Limb (tissue), 2 donors: Measurements from ENCODE around the gene MAGEA11.
"Not testable (repeated sequence)": the region's sequence is repeated elsewhere in the genome, so short reads cannot be mapped to it uniquely, and the experiment has no call there.

Source experiments
- DNase-seq, 2 donors: peaks; one replicate each; pipeline ENCODE4 v3.0.0-alpha.2; 2016; ENCODE audit errors: extremely low spot score in 2 of 2

MAGEA11 gene, protein sequence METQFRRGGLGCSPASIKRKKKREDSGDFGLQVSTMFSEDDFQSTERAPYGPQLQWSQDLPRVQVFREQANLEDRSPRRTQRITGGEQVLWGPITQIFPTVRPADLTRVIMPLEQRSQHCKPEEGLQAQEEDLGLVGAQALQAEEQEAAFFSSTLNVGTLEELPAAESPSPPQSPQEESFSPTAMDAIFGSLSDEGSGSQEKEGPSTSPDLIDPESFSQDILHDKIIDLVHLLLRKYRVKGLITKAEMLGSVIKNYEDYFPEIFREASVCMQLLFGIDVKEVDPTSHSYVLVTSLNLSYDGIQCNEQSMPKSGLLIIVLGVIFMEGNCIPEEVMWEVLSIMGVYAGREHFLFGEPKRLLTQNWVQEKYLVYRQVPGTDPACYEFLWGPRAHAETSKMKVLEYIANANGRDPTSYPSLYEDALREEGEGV

DNA sequence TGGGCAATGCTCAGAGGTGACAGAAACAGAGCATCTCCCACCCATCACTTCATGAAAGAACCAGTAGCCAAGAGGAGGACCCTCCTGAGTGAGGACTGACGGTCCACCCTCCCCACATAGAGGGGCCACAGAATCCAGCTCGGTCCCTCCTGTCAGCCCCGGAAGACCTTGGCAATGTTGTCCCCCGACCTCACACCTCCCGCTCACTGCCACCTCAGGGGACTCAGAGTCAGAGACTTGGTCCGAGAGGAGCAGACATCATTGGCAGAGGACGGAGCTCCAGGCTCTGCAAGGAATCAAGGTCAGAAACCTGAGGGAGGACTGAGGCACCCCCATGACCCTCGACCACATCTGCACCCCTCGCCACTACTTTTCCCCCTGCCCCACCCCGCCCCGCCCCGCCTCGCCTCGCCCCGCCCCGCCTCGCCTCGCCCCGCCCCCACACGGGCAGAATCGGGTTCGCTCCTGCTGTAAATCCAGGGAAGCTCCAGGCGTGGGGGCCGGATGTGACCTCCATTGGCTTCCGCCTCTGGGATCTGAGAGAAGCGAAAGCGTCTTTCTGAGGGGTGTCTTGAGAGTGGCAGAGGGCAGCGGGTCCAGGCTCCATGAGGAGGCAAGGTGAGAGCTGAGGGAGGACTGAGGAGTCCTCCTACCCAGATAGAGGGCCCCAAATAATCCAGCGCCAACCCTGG, at the start of gene MAGEA11:
Gene MAGEA11 (plus strand): TSS at position 516 of the 692 bp plus-strand sequence. CDS start 1,100 bp downstream, outside the sequence.
- no peak for DNase-seq

DNA sequence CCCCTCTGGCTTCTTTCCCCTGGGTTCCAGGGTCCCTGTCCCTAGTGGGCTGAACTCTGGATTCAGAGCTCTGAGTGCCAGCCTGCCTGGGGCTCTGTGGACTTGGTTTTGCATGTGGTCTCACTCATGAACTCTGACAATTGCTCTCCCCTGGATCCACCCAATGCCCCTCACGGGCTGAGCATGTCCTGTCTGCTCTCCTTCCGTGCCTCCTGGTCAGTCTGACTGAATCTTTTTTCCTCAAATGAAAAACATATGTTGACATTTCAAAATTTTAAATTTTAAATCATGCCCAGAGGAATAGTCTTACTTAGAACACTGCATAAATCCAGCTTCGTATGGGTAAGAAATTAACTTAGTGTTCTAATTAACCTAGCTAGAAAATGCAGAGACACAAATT, 36.8 kb upstream of the MAGEA11 start:
- not testable (repeated sequence) for DNase-seq

DNA sequence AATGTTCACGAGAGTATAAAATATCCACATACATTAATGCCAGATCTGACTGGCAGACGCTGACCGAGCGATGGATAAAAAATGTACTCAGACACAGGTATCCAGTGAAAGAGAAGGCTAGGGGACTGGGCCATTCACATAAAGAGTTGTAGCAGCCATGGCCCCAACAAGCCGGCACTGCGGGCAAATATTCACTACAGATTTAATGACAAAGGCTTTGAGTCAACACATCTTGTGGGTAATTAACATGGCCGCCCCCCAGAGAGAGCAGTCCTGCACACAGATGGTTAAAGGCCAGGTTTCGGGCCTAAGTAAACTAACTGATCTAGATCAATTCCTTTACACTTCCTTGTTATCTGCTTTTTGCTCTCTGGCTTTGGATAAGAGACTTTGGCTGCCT, 36.3 kb upstream of the MAGEA11 start:
- DNase-seq = not testable (repeated sequence)

DNA sequence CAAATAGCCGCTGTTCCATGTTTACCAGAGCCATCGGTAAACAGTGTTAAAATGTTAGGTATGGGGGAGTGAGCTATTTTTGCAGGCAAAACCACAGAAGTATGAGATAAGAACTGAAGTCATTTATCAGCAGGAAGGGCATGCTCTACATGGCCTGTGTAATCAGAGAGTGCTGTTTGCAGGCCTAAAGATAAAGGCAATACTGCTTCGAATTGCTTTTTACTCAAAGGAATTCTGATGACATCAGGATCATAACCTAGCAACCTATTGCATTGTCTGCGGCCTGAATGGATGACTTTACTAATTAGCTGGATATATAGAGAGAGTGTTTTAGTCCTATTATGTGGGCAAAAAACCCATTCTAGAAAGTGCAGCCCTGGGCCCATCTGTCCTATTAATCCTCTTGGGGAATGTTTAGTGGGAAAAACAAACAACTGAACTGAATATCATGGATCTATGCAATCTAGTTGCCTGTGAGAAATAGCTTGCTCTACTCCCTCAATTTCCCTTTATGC, 32.6 kb upstream of the MAGEA11 start:
- DNase-seq = not testable (repeated sequence)

DNA sequence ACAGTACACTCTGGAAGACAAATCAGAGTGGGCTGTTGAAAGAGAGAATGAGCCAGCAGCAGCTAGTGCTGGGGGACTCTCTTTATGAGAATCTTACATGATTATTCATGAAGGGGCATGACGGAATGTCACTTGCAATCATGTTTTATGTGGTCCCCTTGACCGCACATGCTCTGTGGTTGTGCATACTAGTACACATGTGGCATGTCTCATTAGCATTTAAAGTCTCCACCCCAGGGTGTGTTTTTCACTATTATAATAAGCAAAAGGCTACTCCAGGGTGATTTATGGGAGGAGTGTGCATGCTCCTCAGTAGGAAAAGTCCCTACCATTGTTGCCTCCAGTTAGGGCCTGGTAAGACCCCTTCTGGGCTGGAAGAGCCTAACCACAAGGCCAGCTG, 30.7 kb upstream of the MAGEA11 start:
- no peak for DNase-seq

DNA sequence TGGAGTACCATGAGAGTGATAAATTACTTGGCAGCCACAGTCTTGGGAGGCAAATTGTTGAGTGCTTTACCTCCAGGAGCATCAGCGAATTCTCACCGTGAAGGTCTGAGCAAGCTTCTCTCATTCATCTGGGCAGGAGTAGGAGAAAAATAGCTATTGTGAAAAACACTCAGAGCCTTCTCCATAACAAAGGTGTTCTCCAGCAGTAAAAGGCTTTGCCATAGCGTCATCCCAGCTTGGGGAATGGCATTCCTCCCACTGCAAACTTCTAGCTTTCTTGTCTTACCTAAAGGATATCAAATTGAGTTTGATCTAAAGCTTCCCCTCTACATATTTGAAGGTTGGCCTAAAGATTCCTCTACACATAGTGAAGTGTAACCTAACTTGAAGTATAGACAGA, 29.8 kb upstream of the MAGEA11 start:
- DNase-seq = no peak

DNA sequence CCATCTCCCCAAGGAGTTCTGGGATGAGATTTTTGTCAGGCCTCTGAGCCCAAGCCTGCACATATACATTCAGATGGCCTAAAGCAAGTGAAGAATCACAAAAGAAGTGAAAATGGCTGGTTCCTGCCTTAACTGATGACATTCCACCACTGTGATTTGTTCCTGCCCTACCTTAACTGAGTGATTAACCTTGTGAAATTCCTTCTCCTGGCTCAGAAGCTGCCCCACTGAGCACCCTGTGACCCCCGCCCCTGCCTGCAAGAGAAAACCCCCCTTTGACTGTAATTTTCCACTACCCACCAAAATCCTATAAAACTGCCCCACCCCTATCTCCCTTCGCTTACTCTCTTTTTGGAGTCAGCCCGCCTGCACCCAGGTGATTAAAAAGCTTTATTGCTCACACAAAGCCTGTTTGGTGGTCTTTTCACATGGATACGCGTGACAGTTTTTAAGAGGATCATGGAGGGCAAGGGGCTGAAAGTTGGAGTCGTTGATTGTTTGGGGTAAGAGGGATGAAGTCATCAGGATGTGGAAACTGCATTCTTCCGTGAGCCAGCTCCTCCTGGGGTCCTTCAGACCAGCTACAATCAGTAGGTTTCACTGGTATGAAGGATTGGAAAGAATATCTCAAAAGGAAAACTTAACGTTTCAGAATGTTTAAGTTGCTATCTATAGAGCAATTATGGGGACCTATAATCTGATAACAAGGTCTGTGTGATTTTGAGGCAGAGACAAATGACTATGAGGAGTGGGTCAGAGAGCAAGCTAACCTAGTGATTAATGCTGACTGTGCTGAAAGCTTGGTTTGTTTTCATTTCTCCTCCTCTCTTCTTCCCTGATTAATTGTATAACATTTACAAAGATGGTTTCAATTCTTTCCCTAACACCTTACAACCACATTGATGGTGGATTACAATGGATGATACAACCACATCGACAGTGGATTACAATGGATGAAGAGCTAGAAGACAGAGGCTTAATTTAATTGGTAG, 28.6 kb upstream of the MAGEA11 start:
- DNase-seq = no peak

DNA sequence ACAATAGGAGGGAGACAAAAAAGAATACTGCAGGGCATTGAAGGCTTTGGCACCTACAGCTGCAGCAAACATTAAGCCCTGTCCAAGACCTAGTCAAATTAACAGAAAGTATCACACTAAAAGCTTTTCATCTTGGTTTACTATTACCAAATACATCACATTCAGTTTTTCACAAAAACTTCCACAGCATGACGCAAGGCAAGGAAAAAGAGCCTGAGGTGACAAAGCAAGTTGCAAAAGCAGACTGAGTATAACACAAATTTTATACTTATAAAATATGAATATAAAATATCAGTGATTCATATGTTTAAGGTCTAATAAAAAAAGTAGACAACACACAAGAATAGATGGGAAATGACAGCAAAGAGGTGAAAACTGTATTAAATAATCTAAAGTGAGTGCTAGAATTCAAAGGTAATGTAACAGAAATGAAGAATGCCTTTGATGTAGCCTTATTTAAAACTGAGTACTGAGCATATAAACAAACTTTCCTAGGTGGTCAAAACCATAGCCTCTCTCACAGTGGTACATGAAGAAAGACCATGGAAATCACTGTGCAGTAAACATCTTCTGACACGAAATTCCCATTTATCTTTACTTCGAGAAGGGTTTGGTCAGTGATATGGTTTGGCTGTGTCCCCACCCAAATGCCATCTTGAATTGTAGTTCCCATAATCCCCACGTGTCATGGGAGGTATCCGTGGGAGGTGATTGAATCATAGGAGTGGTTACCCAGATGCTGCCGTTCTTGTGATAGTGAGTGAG, 27.7 kb upstream of the MAGEA11 start:
- no peak for DNase-seq

DNA sequence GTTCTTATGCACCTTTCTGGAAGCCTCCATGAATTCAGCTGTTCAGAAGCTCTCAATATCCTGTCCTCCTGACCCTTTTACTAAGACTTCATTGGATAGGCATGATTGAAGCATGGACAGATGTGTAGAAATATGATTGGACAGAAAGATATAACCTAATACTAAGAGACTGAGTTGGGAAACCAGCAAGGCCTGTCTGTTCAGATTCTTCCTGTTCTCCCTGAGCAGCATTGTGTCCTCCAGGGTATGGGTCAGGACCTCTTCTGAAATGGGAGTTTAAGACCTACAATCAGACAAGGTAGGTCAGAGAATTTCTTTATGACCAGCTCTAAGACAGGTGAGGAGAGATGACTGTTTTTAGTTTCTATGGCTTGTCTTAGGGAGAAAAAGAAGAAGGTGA, 23.9 kb upstream of the MAGEA11 start:
- no peak for DNase-seq

DNA sequence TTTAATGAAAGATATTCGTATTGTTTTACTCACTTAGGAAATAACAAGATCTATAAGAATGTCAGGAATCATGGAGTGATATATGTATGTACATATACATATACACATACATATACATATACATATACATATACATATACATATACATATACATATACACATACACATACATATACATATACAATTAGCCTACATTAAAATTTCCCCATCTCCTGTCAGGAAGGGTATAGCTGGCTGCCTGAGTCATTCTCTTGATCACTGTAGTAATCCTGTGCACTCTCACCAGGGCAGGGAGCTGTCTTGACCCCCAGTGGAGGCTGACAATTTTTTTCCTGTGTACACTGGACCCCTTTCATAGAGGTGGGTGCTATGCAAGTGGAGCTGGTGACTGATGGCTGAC, 23.3 kb upstream of the MAGEA11 start:
- DNase-seq = no peak

DNA sequence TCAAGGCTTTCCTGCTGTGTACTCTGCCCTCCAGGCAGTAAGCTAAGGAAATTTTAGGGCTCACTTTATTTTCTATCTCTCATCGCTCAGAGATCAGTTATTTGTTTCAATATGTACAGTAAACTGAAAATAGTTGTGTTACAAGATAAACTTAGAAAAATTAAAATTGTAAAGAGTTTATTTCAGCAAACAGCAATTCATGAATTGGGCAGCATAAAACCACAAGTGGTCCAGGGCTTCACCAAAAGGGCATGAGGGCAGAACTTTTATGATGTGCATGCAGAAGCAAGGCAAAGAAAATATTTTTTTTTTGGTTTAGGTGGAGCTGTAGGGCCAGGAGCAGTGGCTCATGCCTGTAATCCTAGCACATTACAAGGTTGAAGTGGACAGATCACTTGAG, 20.1 kb upstream of the MAGEA11 start:
- no peak for DNase-seq

DNA sequence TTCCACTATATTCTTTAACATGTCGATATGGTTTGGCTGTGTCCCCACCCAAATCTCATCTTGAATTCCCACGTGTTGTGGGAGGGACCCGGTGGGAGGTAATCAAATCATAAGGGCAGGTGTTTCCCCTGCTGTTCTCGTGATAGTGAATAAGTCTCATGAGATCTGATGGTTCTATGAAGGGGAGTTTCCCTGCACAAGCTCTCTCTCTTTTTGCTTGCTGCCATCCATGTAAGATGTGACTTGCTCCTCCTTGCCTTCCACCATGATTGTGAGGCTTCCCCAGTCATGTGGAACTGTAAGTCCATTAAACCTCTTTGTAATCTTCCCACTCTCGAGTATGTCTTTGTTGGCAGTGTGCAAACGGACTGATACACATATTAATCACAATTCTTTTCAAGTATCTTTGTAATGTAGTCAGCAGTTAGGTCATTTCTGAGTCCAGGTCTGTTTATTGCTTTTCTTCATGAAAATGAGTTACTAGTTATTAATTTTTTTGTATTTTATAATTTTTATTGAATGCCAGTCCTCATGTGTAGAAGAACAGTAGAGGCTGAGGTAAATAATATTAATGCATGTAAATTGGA, 19.1 kb upstream of the MAGEA11 start:
- DNase-seq = not testable (repeated sequence)

DNA sequence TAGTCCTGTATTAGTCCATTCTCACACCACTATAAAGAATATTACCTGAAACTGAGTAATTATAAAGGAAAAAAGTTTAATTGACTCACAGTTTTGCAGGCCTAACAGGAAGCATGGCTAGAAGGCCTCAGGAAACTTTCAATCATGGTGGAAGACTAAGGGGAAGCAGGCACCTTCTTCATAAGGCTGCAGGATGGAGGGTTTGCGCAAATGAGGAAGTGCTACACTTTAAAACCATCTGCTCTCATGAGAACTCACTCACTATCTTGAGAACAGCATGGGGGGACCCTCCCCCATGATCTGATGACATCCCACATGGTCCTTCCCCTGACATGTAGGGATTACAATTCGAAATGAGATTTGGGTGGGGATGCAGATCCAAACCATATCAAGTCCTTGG, 12.1 kb upstream of the MAGEA11 start:
- DNase-seq = no peak

DNA sequence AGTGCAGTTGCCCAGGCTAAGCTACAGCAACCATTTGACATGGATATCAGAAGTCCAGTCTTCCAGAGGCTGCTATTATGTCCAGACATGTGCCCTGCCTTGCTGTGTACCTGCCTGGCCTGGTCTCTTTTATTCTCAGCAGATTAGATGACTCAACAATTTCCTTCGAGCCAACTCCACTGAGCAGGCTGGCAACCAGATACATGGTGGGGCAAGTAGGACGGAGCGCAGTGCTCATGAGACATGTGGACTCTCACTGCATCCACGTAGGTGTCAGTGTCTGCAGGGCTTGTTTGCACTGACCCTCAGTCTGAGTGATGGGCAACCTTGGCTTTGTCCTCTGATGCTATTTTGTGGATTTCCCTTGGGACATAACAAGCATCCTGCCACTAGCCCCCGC, 7.2 kb upstream of the MAGEA11 start:
- DNase-seq = no peak

DNA sequence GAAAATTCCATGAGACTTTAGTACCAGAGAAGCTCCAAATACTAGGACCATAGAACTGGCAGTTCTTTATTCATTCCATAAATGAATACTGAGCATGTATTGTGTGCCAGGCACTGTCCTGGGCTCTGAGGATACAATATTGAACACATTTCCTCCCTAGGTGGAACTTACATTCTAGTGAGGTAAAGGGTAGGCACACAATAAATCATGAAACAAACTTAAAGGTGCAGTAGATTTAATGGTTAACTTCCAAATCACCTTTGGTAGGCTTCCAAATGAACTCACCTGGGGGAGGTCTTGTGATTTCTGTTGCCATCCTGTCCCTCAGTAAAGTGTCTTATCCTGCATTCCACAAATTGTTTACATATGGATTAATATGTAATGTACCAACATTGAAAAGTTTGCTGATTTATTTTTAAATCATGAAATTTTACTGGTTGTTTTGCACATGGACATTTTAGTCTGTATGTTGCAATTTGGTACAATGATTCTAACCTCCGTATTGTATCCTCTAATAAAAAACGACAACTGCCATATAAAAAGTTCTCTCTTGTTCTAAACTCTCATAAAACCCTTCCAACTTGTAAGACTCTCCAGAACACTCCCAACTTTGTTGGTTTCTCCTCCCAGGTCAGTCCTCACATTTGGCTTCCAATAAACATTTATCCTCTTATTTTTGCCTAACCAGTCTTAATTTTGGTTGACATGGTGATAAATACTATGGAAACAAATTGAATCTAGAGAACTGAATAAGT, 4.5 kb upstream of the MAGEA11 start:
- DNase-seq = no peak

DNA sequence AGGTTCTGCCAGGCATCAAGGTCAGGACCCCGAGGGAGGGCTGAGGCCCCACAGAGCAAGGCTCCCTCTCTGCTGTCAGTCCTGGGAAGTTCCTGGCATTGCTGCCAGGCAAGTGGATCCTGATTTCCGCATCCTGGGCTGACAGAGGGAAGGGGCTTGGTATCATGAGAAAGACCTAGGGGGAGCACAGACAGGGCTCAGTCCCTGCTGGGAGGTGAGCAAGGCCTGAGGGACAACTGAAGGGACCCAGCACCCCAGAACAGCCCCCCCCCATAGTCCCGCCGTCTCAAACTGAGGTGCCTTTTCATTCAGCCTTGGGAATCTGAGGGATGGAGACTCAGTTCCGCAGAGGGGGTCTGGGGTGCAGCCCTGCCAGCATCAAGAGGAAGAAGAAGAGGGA, 971 bp downstream of the MAGEA11 start:
- DNase-seq = no peak

DNA sequence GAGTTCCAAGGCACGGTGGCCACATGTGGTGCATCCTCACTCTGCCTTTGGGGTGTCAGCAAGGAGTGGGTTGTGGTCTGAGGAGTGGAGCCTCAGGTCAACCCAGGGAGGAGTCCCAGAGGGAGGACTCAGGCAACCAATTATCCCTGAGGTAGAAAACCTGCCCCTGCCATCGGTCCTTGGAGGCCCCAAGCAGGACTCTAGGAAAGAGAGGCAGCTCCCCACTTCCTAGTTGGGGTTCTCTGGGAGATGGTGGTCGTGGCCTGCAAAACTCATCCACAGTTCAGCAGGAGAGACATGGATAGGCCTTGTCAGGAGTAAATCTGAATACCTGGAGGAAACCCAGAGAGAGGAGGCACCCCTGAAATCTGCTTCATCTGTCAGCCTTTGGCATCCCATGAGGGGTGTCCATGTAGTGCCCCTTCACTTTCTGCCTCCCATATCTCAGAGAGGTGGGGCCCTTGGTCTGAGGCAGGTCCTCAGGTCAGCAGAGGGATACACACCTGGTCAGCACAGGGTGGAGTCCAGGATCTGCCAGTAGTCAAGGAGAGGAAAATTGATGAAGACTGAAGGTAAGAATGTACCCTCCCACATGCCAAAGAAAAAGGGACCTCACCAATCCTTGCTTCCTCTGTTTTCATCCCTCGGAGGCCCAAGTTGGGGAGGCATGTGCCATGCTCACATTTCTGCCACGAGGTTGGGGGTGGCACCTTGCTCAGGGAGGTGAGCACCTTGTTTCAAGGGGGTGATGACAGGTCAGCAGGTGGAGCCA, 1.6 kb downstream of the MAGEA11 start:
- no peak for DNase-seq

DNA sequence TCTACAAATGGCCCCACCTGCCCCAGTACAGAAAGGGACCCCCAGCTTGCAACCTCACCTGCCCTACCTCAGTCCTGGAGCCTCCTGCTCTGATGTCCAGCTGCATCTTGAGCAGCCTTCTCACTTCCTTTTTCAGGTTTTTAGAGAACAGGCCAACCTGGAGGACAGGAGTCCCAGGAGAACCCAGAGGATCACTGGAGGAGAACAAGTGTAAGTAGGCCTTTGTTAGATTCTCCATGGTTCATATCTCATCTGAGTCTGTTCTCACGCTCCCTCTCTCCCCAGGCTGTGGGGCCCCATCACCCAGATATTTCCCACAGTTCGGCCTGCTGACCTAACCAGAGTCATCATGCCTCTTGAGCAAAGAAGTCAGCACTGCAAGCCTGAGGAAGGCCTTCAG, 3.6 kb downstream of the MAGEA11 start:
- no peak for DNase-seq

DNA sequence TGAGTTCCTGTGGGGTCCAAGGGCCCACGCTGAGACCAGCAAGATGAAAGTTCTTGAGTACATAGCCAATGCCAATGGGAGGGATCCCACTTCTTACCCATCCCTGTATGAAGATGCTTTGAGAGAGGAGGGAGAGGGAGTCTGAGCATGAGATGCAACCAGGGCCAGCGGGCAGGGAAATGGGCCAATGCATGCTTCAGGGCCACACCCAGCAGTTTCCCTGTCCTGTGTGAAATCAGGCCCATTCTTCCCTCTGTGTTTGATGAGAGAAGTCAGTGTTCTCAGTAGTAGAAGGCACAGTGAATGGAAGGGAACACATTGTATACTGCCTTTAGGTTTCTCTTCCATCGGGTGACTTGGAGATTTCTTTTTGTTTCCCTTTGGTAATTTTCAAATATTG, 4.8 kb downstream of the MAGEA11 start:
- DNase-seq = no peak
